Coronary artery (tissue), 2 donors: Measurements from ENCODE around the gene PINK1.

Experiments used
- DNase-seq: peaks from one replicate; pipeline ENCODE4 v3.0.0-alpha.2; 2017; ENCODE audit warnings: low spot score
- H3K27ac ChIP-seq, 2 donors: fragments of 200-600 bp; sonication (generic); one replicate each; pipeline ENCODE4 v1.5.1; 2016 to 2019
- H3K4me3 ChIP-seq: fragments of 200-600 bp; sonication (generic); 2 replicates; pipeline ENCODE4 v1.5.1; 2016; ENCODE audit warnings: mild to moderate bottlenecking, moderate library complexity
- TF ChIP-seq, protein P1 (sequence below): fragments of 200-600 bp; sonication (generic); IDR thresholded peaks from one replicate; pipeline ENCODE4 v1.5.1; 2019; ENCODE audit warnings: antibody characterized with exemption

Gene PINK1

GRCh38 chr1:20621012-20621411 lies 12.2 kb upstream of the PINK1 start:
- TF ChIP-seq, protein P1, sequence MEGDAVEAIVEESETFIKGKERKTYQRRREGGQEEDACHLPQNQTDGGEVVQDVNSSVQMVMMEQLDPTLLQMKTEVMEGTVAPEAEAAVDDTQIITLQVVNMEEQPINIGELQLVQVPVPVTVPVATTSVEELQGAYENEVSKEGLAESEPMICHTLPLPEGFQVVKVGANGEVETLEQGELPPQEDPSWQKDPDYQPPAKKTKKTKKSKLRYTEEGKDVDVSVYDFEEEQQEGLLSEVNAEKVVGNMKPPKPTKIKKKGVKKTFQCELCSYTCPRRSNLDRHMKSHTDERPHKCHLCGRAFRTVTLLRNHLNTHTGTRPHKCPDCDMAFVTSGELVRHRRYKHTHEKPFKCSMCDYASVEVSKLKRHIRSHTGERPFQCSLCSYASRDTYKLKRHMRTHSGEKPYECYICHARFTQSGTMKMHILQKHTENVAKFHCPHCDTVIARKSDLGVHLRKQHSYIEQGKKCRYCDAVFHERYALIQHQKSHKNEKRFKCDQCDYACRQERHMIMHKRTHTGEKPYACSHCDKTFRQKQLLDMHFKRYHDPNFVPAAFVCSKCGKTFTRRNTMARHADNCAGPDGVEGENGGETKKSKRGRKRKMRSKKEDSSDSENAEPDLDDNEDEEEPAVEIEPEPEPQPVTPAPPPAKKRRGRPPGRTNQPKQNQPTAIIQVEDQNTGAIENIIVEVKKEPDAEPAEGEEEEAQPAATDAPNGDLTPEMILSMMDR, result no peak
- H3K27ac ChIP-seq, result no peak overlapping the region
- DNase-seq, result no peak
- H3K4me3 ChIP-seq, result no peak overlapping the region

DNA sequence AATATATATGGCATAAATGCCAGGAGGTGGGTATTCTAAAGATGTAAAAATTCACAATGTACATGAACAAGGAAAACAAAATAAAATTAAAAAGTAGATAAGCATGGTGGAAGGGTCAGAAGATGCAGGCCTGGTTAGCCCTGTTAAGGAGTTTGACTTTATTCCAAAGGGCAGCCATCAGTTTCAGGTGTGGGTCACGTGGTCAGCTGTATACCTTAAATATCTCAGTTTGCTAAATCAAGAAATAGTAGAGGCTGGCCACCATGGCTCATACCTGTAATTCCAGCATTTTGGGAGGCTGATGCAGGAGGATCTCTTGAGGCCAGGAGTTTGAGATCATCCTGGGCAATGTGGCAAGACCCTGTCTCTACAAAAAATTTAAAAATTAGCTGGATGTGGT lies 8.5 kb upstream of the PINK1 start:
- DNase-seq, result no peak
- H3K4me3 ChIP-seq, result no peak overlapping the region
- no peak overlapping the region for H3K27ac ChIP-seq
- TF ChIP-seq, protein P1, result no peak

GRCh38 chr1:20625176-20626097 lies 7.8 kb upstream of the PINK1 start:
- DNase-seq, result no peak
- no peak overlapping the region for H3K4me3 ChIP-seq
- TF ChIP-seq, protein P1, result no peak
- H3K27ac ChIP-seq, result no peak overlapping the region

GRCh38 chr1:20626098-20626427 lies 7.2 kb upstream of the PINK1 start:
- Histone ChIP-seq H3K4me3 (no peak overlapping the region), H3K27ac (no peak overlapping the region)
- TF ChIP-seq, protein P1, result no peak
- DNase-seq, result no peak

DNA sequence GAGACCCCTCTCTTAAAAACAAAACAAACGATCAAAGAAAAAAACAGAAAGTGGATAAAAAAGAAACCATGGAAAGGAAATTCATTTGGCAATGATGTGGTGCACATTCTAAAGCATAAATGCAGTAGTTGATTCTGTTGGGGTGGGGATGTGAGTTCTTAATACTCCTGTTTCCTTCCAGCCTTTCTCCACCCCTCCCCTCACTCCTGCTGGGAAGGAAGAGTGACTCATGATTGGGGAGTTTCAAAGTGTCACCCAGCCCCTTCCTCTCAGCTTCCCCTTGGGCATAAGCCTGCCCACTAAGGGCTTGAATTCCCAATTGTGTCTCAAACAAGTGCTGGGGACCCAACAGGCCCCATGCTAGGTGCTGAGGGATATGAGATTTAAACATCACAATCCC lies 6.7 kb upstream of the PINK1 start:
- H3K27ac ChIP-seq, result no peak overlapping the region
- TF ChIP-seq, protein P1, result no peak
- no peak for DNase-seq
- H3K4me3 ChIP-seq, result no peak overlapping the region

GRCh38 chr1:20630729-20631128 lies 2.5 kb upstream of the PINK1 start:
- no peak for DNase-seq
- Histone ChIP-seq H3K27ac (no peak overlapping the region), H3K4me3 (no peak overlapping the region)
- TF ChIP-seq, protein P1, result no peak

DNA sequence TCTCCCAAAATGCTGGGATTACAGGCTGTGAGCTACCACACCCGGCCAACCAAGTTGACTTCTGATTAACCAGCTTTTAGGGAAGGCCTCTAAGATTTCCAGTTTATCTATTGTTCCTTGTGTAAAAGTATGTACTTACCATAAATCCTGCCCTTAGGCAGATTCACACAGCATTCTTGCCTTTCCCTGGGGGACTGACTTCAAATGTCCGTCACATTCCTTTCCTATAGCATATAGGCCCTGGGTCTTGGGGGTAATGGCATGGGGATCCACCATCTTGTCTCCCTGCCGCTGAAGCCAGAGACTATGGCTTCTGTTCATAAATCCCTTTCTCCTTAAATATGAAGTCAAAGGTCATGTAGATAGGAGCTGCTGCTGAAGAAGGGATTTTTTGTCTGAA lies 872 bp upstream of the PINK1 start:
- TF ChIP-seq, protein P1, result no peak
- no peak overlapping the region for H3K4me3 ChIP-seq
- no peak for DNase-seq
- H3K27ac ChIP-seq, result no peak overlapping the region
